ENCODE results near the gene SLC1A2.

DNA sequence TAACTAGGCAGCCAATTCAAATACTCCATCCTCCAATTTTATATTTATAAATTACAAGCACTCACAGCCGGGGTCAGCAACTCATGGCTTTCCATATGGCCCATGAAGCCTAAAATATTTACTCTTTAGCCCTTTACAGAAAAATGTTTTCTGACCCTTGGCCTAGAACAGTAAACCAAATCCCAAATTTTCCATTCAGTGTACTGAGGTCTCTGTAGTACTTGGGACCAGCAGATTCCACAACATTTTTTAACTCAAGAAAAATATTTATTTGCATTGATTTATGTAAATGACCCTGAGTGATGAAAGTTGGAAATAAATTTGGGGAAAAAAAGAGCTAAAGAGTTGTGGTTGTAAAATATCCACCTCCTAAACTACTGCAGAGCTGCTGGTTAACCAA, 82.6 kb downstream of the SLC1A2 start:
- TF ChIP-seq, protein P1, sequence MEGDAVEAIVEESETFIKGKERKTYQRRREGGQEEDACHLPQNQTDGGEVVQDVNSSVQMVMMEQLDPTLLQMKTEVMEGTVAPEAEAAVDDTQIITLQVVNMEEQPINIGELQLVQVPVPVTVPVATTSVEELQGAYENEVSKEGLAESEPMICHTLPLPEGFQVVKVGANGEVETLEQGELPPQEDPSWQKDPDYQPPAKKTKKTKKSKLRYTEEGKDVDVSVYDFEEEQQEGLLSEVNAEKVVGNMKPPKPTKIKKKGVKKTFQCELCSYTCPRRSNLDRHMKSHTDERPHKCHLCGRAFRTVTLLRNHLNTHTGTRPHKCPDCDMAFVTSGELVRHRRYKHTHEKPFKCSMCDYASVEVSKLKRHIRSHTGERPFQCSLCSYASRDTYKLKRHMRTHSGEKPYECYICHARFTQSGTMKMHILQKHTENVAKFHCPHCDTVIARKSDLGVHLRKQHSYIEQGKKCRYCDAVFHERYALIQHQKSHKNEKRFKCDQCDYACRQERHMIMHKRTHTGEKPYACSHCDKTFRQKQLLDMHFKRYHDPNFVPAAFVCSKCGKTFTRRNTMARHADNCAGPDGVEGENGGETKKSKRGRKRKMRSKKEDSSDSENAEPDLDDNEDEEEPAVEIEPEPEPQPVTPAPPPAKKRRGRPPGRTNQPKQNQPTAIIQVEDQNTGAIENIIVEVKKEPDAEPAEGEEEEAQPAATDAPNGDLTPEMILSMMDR (IDR thresholded peaks at IDR 0.05; ENCODE audit: low read depth, low read length), result no peak
- no peak for TF ChIP-seq EZH2phosphoT487 (IDR thresholded peaks at IDR 0.05; ENCODE audit: low read depth)
